ENCODE measurements around the gene CD81.

CD81 gene

DNA sequence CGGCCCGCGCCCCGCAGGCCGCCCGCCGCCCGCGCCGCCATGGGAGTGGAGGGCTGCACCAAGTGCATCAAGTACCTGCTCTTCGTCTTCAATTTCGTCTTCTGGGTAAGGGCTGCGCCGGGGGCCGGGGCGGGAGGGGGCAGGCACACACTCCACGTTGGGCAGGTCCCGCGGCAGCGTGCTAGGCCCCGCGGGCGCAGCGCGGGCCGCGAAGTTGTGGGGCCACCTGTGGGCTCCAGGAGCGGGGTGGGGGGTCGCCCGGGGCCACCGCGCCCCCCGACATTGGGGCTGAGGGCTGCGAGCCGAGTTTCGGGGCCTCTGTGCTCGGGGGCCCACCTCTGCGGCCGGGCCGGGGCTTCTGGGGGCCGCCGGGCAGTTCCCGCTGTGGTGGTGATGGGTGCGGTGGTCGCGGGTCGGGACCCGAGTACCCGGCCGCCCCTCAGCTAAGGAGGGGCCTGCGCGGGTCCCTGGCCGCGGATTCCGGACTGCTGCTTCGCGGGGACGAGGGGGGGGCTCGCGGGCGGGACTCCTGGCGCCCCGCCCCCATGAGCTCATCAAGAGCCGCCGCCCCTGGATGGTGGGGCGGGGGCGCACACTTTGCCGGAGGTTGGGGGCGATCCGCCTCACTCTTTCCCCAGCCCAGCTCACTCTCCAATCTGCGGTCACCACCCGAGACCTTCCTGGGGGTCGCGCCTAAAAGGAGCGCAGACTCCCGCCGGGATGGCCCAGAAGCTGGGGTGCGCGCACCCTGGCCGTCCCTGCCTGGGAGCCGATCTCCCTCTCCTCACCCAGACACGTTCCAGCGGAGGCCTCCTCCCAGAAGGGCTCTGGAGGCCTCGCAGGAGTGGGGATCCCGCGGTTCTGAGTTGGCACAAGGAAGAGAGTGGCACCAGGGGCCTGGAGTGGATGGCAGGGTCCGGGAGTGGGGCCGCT lies 667 bp downstream of the CD81 start:
- DNase-seq: peak; percentile 34

DNA sequence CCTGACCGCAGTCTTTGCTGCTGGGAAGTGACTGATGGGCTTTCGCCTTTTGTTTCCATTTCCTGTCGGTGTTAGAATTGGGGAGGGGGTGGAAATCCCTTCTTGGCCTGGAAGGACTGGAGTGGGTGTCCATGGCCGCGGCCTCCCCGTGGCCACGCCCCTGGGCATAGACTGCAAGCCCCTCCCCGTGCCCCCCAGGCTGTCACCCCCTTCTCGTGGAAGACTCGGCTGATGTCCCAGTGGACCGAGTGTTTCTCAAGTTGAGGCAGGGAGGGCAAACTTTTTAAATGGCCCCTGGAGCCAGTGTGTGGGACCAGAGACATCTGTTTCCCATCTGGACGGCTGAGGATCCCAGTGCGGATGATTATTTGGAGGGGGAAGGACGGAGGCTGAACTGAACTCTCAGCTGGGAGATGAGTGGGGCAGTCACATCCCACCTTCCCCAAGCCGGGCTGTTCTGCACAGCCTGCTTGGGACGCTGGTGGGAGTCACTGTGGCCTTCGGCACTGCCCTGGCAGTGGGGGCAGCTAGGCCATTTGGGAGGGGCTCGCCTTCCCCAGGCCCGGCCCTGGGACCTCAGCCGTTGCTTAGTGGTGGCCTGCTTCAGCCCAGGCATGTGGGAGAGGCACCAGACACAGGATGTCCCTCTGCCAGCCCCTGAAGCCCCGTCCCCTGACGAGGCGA lies 1.6 kb downstream of the CD81 start:
- peak; percentile 67 for DNase-seq

DNA sequence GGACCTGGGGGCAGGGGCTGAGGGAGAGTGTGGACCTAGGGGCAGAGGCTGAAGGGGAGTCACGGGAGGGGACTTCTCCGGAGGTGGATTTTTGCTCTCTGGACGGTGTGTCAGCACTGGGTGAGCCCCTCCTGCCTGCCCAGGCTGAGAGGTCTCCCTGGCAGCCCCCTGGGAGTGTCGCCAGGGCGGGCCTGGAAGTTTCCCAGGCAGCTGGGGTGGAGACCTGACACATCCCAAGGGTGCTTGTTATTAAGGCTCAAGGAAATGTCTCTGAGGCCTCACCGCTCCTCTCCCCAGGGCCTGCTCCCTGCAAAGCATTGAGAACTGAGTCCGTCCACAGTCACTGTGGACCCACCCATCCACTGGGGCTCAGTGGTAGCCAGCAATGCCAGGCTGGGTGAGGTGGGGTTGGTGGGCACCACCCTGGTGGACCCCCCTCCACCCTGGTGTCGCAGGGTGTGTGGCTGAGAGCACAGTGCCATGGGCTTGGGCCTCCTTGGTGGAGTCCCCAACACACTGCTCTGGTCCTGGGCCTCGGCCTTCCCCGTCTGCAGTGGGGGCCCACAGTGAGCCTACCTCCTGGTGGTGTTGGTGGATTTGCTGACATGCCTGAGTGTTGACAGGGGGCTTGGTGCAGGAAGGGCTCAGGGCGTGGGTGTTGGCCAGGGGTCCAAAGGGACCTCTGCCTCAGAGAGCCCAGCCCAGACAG lies 2.5 kb downstream of the CD81 start:
- no peak for DNase-seq

DNA sequence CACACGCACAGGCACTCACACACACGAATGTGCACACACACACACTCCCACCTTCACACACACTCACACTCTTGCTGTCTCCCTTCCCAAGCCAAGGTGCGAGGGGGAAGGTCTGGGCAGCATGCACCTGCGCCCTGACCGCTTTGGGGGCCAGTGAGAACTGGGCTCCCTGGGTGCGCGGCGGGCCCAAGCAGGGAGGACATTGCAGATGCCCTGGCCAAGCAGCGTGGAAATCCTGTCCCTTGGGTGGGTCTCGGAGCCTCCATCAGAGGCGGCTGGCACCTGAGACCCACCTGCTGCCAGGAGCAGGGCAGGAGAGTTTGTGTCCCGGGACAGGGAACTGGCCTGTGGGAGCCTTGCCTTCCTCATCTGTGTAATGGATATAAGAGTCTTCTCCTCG lies 3.3 kb downstream of the CD81 start:
- no peak for DNase-seq

DNA sequence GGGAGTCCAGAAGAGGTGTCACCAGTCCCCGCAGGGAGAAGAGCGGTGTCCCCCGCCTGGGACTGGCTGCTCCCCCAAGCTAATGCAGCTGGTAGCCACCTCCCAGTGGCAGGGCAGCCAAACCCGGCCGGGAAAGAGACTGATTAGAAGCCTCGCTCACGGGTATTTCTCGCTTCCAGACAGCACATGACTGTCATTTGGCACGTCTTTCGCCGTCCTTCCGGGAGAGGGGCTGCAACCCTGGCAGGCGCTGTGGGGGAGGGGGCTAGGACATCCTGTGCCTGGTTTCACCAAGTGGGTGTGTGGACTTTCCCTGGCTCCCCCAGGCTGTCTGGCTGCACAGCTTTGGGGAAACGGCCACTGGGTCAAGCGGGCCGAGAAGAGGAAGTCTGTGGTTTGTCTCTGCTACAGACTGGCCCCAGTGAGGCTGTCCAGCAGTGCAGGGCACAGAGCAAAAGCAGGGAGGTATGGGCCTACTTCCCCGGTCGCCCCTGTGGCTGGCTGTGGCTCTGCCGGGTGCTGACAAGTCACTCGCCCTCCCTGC lies 3.8 kb downstream of the CD81 start:
- no peak for DNase-seq

DNA sequence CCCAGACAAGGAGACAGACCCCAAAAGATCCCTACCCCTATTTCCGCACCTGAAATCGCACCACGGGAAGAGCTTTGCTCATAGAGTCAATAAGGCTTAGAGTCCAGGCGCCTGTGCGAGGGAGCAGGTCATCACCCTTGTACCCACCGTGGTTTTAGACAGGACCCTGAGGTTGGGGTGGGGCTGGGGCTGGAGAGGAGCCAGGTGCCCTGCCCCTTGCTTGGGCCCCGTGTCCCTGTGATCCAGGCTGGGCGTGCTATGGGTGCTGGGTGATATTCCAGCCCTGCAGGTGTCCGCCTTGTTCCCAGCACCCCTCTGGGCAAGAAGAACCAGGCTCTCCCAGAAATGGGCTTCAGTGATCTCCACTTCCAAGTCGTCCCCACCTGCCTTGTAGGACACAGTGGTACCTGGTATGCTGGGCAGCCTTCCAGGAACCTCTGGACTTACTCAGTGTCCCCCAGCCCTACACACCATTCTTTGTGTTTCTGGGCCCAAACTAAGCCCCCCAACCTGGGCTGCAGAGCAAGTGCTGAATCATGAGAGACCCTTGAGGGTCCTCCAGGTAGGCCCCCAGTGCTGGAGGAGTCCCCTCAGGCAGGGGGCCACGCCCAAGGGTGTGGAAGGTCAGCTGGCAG lies 4.5 kb downstream of the CD81 start:
- no peak for DNase-seq

DNA sequence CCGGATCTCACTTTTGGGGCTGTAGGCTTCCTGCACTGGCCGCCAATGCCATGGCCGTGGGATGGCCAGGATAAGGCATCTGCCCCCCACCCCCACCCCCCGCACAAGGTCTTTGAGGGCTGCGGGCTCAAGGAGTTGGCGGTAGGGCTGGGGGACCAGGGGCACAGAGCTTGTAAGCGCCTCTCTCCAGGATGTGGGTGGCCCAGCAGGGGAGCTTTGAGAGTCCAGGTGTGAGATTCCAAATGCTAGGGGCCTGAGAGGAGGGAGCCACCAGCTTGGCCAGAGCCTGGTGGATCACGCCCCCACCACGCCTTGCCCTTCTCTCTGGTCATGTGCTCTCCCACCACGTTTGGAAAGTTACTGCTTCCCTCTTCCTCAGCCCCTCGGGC lies 5.0 kb downstream of the CD81 start:
- DNase-seq: no peak

DNA sequence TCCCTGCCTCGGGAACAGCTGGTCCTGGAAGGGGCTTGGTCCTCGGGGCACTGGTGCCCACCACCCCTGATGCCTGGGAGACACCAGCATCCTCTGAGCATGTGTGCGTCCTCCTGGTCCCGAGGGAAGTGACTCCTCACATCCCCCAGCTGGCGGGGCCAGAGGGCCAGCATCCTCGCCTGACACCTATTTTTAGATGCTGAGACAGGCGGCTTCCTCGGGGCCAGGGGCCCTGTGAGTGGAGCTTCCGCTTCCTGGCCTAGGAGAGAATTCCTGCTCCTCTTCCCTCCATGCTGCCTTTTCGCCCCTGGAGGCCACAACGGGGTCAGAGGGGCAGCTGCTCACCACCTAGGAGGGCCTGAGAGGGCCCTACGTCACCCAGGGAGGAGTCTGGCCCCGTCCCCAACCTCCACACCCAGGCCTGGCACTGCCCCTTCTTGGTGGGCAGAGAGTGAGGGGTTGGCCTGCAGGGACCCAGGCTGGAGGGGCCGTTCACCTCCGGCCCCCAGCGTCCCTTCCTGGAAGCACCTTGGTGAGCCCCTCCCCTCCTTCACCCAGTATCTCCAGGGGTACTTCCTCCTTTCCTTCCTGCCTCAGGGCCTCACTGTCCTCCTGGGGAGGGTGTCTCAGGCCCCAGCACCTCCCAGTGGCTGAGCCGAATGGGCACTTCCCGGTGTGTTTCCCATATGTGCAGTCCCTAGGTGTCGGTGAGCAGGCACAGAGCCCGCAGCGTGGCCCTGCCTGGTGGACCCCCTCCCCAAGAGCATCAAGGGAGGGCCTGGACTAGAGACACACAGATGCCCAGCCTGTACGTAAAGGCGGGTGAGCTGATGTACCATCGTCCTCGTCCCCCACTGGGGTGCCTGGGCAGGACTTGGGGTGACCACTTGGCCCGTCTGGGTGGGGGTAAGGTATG lies 6.1 kb downstream of the CD81 start:
- DNase-seq: no peak

DNA sequence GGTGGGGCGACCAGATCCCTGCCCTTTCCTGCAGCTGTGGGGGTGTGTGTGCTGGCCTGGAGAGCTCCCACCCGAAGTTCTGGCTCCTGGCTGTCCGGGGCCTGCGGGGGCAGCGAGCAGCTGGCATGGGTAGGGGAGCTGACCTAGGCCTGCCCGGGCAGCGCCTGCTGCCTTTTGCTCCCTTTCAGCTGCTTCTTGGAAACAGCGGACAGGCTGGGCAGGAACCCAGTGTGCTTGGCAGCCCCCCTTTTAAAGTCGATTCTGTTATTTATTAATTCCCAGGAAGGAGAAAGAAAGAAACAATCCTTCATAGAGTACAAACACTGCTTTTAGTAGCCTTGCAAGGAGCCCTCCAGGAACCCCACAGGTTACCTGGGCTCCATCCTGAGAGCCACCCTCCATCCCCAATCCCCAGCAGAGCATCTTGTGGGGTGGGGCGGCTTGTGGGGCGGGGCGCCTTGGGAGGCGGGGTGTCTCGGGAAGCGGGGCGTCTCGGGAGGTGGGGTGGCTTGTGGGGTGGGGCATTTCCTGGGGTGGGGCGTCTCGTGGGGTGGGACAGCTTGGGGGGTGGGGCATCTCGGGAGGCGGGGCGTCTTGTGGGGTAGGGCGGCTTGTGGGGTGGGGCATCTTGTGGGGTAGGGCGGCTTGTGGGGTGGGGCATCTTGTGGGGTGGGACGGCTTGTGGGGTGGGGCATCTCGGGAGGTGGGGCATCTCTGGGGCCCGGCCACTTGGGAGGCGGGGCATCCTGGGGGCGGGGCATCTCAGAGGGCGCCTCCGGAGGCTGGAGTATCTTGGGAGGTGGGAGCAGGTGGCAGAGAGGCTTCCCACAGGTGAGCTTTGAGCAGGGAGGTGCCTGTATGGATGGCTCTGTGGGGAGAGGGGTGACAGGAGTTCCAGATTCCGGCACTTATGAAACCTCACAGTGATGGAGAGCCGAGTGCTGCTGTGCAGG lies 7.0 kb downstream of the CD81 start:
- DNase-seq: no peak

DNA sequence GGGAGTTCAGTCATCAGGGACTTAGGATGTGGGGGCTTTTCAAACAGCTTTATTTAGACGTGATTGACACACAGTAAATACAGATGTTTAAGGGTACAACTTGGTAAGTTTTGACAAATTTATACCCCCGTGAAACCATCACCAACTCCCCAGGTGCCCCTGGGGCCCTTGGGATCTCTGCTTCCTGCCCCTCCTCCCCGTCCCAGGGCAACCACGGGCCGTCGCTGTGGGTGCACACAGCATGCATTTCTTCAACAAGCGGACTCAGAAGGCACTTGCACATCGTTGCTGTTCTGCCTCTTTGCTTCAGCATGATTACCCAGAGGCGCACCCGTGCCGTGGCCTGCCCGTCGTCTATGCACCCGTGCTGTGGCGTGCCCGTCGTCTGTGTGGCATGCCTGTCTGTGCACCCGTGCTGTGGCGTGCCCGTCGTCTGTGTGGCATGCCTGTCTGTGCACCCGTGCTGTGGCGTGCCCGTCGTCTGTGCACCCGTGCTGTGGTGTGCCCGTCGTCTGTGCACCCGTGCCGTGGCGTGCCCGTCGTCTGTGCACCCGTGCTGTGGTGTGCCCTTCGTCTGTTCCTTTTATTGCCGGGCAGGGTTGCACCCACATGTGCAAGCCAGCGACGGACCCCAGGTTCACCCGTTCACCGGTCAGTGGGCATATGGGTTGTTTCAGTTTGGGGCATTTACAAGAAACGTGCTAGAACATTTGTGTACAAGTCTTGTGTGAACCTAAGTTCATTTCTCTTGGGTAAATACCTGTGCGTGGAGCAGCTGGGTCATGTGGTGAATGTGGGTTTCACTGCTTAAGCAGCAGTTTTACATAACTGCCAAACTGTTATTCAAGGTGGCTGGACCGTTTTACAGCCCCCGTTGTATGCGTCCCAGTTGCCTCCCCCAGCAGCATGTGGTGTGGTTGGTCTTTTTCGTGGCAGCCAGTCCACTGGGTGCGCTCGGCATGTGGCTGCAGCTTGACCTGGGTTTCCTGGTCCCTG lies 8.3 kb downstream of the CD81 start:
- no peak for DNase-seq

DNA sequence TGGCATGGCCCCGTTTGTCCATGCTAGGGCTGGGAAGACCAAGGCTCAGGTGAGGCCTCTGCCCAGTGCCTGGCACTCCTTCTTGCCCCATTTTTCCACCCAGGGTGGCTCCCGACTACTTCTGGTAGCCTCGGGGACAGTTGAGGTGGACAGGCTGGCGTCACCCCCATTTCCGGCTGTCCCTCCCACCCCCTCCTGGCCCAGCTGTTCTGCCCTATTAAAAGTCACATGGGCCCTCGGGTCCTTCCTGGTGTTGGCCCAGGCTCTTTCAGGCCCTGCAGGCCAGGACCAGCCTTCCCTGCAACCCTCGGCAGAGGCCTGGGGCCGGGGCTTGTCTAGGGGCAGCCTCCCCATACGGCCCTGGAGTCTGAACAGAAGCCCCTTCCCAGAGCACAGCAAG lies 9.5 kb downstream of the CD81 start:
- no peak for DNase-seq

DNA sequence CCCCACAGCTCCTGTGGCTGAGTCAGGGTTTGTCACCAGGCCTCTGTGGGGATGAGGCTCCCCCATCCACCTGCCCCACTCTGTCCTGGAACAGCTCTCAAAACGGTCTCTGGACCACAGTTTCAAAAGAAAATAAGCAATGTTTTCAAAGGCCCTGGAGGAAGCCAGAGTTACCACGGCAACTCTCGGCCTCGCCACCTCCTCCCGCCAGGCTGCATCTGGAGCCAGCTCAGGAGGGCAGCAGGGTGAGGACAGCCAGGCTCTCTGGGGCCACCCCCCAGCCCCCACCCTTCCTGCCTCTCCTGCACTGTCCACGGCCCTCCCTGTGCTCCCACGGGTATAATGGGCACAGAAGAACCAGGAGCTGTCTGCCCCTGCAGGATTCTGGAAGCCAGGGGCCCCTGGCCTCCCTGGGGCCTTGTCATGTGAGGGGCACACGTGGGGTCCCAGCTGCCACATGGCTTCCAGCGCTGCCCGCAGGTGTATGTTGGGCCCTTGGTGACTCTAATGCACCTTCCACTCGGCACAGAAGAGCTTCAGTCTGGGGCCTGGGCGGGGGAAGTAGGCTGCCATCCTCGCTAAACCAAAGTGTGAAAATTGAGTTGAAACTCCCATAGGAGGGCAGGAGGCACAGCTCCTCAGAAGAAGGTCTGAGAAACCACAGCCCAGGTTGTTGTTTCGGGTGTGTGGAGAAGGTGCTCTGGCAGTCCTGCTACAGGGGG lies 10.3 kb downstream of the CD81 start:
- DNase-seq: no peak

DNA sequence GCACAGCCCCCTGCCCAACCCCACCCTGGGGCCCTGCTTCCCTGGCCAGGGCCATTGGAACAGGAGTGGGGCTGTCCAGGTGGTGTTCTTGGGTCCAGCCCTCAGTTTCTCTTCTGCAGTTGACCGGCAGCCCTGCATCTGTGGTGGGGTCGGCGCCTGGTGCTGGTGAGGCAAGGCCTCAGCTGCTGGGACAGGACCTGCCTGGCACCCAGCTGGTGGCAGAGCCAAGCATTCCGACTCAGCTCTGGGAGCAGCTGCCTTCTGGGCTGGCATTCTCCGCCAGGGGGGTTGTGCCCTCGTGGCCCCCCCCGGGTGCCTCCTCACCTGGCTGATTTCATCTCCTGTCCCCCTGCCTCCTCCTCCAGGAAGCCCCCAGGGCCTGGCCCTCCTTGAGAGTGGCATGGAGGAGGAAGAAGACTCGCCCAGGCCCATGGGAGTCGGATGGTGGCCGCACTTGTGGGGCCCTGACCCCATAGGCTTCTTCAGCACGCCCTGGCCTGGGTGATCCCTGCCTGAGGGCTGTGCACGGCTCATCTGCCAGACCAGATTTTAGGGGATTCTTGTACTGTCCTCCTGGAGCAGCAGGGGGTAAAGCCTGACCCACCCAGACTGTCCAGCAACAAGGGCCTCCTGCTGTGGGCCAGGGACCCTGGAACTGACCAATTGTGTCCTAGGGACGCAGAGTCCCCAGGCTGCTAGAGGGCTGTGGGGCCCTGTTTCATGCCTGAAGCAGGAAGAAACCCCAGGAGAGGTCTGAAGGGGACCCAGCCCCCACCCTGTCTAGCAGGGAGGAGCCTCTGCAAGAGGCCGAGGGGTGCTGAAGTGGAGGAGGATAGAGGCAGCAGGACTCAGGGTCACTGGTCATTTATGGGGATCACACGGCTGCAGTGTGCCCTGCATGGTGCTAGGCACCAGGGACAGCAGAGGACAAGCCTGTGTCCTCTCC lies 11.6 kb downstream of the CD81 start:
- DNase-seq: no peak

DNA sequence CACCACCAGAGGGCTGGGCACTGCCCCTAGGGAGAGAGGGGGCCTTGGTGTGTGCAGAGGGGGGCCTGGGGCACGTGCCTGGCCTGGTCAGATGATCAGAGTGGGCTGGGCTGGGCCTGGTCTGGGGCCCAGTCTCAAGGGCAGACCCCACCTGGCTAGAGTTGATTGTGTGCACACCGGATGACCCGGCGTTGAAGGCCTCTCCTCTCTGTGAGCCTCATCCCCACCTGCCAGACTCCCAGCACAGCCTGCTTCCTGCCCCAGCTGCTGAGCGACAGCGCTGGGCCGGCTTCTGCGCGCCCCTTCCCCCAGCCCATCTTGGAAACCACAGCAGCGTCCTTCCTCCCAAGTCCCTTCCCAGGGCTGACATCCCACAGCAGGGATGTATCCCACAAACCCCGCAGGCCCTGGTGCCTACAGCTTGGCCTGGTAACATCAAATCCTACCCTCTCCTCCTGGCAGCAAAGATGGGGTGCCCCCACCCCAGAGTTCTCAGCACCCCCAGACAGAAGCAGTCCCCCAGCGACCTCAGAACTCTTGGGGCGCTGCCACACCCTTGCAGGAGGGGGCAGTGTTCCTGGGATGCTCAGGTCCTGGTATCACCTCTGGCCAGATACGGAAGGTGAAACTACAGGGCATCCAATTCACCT lies 12.4 kb downstream of the CD81 start:
- no peak for DNase-seq

DNA sequence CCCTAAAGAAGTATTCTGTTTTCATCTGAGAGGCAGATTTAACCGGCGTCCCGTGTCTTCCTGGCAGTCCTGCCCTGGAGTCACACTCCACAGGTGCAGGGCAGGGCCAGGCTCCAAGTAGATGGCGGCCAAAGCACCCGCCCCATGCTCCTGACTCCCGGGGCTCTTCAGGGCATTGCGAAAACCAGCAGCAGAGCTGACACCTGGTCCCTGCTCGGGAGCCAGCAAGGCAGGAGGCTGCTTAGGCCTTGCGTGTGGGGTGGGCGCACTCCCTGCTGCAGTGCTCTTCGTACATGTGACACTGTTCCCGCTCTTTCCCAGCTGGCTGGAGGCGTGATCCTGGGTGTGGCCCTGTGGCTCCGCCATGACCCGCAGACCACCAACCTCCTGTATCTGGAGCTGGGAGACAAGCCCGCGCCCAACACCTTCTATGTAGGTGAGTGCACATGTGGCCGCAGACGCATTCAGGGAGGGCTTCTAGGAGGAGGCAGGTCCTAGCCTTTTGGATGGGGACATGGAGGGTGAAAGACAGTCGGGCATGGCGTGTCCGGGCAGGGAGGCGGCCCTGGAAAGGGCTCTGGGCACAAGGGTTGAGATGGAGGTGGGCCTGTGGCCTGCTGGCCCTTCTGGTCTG lies 13.1 kb downstream of the CD81 start:
- no peak for DNase-seq

DNA sequence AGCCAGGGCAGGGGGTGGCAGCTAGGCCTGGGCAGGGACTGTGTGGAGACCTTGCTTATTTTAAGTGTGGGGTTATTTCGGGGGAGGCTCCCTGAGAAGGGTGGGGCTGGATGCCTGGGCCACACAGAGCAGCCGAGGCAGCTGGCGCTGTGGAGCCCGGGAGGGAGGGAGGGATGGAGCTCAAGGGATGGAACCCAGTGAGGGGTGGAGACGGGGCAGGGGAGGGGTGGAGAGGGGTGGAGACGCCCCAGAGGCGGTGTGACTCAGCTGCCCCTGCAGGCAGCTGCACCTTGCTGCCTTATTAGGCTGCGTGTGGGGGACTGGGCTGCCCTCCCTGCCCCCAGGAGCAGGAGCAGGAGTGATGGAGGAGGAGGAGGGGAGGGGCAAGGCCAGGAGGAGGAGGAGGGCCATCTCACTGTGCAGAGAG lies 13.6 kb downstream of the CD81 start:
- DNase-seq: peak; percentile 82
